ENCODE results near the gene UBASH3A. TPM values are rescaled to one million over a fixed set of nuclear protein-coding genes. Genes with fewer than 3 reads are reported as not detected.
"Not testable (repeated sequence)": the region's sequence is repeated elsewhere in the genome, so short reads cannot be mapped to it uniquely, and the experiment has no call there.

UBASH3A gene
- polyA plus RNA-seq, 5 donors: 0.12 to 0.23 (median 0.14) TPM

- no peak for DNase-seq
Measured at GRCh38 chr21:42390696-42391095, 13.0 kb upstream of the UBASH3A start.

- DNase-seq: no peak
Measured at GRCh38 chr21:42391297-42391696, 12.4 kb upstream of the UBASH3A start.

DNA sequence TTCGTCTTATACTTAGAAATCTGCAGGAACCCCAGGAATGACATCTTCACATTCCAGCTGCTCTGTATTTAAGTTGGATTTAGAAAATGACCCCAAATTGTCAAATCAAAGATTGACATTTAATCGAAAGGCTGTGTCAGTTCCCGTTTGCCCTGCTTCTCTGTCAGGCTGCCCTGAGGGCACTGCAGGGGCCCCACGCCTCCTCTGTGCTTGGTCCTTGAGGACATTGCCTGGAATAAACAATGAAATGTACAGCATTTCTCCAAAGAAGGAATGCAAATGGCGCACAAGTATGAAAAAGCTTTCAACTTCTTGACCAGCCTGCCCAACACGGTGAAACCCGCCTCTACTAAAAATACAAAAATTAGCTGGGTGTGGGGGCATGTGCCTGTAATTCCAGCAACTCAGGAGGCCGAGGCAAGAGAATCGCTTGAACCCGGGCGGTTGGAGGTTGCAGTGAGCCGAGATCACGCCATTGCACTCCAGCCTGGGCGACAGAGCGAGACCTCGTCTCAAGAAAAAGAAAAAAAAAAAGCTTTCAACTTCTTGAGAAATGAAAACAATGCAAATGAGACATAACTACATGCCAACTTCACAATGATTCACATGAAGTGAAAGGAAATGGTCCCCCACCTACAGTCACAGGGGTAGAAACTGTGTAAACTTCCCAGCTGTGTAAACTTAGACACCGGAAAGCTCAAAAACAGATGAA lies 10.8 kb upstream of the UBASH3A start:
- DNase-seq: no peak

DNA sequence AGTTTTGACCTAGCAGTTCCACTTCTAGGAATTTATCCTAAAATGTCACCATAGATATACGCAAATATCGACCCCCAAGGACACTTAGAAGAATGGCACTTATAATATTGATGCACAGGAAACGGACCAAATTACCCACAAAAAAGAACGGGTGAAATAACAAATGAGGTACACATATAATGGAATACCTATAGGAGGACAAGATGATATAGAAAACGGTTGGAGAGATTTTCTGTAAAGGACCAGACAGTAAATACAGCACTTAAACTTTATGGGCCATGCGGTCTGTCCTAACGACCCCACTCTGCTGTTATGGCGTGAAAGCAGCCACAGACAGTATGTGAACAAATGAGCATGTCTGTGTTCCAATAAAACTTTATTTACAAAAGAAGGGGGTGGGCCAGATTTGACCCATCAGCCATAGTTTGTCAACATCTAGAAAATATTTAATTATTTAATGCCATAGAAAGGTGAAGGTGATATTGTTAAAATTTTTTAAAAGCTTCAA lies 10.2 kb upstream of the UBASH3A start:
- no peak for DNase-seq

DNA sequence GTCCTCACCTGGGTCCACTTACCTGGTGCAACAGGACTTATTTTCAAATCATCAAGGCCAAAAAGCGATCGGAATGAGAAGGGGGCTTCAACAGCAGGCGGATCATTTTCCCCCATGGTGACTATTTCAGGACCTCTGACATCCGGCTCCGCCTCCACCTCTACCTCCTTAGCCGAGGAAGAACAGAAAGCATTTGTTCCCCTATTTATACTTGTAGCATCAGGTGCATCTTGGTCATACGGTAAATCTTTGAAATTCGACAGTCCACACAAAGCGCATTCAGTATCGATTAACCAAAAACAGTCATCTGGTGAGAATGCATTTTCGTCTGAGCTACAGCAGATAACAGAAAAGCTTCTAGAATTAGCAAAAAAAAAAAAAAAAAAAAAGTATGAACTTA lies 8.4 kb upstream of the UBASH3A start:
- no peak for DNase-seq

DNA sequence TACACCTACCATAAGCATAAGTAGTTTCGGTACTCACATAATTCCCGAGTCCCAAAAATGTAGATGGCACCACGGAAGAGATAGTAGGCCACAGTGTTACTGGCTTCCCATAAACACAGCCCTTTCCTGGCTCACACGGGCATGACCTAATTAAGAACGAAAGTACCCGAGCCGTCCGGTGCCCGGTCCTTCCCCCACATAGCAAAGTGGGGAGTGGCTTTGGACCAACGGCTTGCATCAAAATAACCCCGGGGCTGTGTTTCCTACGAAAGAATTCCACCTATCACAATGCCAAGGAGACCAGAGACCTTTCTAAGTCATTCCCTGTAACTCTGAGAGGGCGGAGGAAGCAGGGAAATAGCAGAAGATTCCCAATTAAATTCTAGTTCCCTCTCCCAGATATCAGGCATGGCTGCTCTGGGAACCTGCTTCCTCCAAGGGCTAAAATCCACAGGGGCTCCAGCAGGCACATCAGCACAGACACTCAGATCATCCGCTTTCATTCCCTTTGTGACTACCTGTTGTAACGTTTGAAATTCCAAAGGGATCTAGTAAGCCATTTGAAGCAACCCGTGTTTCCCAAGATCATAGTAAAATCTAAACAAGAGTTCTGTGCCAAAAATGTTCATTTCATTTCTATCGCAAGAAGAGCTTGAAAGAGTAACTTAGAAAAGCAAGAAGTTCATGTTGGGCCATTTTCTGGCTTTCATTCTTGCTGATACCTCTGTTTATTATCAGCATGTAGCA lies 7.6 kb upstream of the UBASH3A start, which contains the start of gene TMPRSS3:
Gene TMPRSS3 (minus strand): TSS at position 148 of the 747 bp plus-strand sequence. CDS start 635 bp downstream, outside the sequence.
- DNase-seq: no peak

- no peak for DNase-seq
Measured at GRCh38 chr21:42396799-42397745, 6.6 kb upstream of the UBASH3A start.

DNA sequence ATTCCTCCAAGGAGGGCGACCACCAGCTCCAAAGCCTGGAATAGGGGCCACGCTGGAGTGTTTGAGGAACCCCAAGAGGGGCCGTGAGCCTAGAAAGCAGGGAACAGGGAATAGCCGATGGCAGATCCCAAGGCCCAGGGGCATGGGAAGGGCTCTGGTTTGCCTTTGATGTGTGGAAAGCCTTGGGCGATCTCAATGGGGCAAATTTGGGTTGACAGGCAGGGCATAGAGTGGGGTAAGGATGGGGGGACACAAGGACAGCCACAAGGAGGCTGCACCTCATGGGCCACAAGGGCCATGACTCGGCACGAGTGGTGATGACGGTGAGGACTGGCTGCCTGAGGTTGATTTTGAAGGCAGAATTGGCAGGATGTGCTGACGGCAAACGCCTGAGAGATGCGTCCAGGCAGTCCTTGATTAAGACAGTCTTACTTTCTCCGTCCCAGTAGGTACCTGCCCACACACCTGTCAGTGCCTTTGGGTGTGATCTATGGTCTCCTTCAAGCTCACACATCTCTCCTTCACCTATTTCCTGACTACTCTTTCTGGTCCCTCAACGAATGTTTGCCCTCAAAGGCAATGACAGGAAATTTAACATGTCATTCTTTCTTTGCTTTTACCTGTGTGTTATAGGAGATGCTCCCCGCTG lies 5.8 kb upstream of the UBASH3A start:
- no peak for DNase-seq

DNA sequence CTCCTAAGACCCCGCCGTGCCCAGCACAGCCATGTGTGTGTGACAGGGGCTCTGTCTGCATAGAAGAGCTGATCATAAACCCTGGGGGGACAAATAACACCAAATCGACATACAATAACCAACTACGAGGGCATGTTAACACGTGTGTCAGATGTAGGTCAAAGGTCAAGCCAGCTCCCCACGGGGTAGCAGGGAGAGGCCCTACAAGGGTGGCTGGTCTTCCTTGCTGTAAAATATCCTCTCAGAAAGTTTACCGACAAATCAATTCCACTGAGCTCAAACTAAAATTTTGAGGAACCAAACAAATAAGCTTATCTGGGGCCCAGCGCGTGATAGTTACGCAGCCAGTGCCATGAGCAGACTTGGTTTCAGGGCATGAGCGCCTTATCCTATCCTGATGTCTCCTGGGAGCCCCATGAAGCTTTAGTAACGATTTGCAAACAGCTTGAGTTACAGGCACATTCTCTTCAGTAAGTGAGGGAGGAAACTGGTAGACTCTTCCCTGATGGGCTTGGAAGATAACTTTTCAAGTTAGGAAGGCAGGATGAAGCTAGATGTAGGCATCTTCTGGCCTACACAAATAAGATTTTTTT lies 5.2 kb upstream of the UBASH3A start:
- DNase-seq: no peak

DNA sequence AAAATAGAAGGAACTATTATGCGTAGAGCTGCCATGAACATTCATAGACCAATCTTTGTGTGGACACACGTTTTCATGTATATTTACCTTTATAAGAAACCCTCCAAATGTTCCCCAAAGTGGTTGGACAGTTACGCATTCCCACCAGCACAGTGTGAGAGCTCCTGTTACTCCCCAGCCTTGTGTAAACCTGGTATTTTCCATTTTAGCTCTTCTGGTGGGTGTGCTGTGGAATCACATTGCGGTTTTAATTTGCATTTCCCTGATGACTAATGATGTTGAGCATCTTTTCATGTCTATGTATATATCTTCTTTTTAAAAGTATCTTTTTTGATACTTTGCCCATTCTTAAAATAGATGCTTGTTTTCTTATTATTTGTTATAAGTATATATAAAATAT lies 3.2 kb upstream of the UBASH3A start:
- DNase-seq: no peak

GRCh38 chr21:42401154-42401553 lies 2.5 kb upstream of the UBASH3A start:
- DNase-seq: peak; percentile 39 to 50

GRCh38 chr21:42401820-42402251 lies 1.9 kb upstream of the UBASH3A start:
- DNase-seq: no peak

DNA sequence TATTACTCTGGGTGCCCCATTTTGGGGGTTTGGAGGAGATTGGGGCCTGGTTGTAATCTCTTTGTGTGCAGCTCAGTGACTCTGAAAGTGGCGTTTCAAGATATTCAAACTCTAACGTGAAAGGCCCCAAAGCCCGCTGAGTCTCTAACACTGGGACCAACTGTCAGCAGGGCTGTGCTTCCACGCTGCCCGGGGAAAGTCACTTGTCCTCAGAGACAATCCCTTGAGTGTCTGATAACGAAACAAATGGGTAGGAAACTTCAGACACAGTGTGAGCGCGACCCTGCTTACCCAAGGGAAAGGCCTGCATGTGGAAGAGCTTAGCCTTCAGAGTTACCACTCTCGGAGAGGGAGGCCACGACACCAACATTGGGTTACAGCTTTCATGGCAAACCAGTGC lies 837 bp downstream of the UBASH3A start:
- no peak for DNase-seq

- no peak for DNase-seq
Measured at GRCh38 chr21:42405064-42406013, 1.6 kb downstream of the UBASH3A start.

- no peak for DNase-seq
Measured at GRCh38 chr21:42406201-42406621, 2.5 kb downstream of the UBASH3A start.

GRCh38 chr21:42406866-42407265 lies 3.2 kb downstream of the UBASH3A start:
- no peak for DNase-seq

DNA sequence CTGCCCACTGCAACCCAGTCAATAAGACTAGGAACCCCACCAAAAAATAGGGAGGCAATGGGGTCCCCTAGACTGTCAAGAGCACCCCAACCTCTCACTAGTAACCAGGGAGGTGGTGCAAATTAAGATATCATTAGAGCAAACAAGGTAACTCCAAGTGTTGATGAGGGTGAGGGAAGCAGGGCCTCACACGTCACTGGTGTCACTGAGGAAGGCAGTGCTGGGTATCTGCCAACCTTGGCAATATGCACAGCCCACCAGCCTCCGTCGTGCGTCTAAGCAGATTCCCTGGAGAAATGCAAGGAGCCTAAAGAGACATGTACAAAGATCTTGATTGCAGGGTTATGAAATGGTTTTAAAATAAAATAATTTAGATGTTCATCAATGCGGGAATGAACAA lies 3.8 kb downstream of the UBASH3A start:
- DNase-seq: no peak

GRCh38 chr21:42408718-42409117 lies 5.0 kb downstream of the UBASH3A start:
- not testable (repeated sequence) for DNase-seq

DNA sequence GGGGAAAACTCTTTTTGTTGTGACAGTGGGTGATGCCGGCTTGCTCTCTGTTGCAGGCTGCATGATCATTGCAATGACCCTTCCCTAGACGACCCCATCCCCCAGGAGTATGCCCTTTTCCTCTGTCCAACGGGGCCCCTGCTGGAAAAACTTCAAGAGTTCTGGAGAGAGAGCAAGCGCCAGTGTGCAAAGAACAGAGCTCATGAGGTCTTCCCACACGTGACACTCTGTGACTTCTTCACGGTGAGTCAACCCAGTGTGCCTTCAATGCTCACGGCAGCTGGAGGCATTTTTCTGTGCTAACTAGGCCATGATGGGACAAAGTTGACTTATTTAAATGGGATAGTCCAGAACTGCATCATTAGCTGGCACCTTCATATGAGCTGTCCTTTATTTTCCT lies 5.7 kb downstream of the UBASH3A start:
- DNase-seq: no peak

Measured in right lung (tissue), 5 donors.